Measurements from ENCODE around the gene ILDR1. TPM values are rescaled to one million over a fixed set of nuclear protein-coding genes. Genes with fewer than 3 reads are reported as not detected.
A peak's percentile ranks its signal among the peaks of the same experiment; 100 is the strongest.

The ILDR1 gene
- total and polyA plus RNA-seq, 10 of the 15 experiments (the other 5 are each of a cell fraction or from before 2014, with no cell fraction given), result 1.3 to 12.0 (median 7.0) TPM

DNA sequence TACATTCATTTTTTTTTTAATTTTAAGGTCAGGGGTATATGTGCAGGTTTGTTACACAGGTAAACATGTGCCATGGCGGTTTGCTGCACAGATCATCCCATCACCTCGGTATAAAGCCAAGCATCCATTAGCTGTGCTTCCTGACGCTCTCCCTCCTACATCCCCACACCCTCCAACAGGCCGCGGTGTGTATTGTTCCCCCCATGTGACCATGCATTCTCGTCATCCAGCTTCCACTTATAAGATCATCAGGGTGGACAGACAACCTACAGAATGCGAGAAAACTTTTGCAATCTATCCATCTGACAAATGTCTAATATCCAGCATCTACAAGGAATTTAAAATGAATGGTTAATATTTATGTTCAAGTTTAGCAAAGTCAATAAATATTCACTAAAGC, 19.4 kb downstream of the ILDR1 start:
- H3K4me2 ChIP-seq (ENCODE audit: control insufficient read depth, insufficient read depth), result peak overlapping the region; percentile 80
- H3K4me1 ChIP-seq (ENCODE audit: control insufficient read depth, insufficient read depth, low read length), result peaks cover 72% of the 10 kb centered on the region
- FAIRE-seq, result no peak
- ChIA-PET CTCF (interaction anchor here (1.5 to 4.6 kb wide), 10 partner anchors 11 to 120 kb away, joined by 3 to 23 read pairs (median 10); no protein-coding TSS in a partner anchor), SMC1A (ENCODE audit: uncharacterized antibody, unreplicated experiment) (interaction anchor here (0.8 to 28.1 kb wide), 11 partner anchors 7 to 685 kb away, joined by 3 to 882 read pairs (median 6); partner anchors contain the start of gene ILDR1), RAD21 (ENCODE audit: unreplicated experiment) (interaction anchor here (0.8 to 12.6 kb wide), 16 partner anchors 10 to 456 kb away, joined by 3 to 137 read pairs (median 10); partner anchors contain the start of genes CD86, ILDR1 and POLQ), POLR2A (interaction anchor here (0.8 to 9.1 kb wide), 11 partner anchors 8 to 91 kb away, joined by 3 to 120 read pairs (median 14); partner anchors contain the start of gene ILDR1)
- in situ Hi-C loops (cut with MboI) (loop anchor here (5.0 kb wide), 1 partner anchor 75 kb away; no protein-coding TSS in a partner anchor), intact Hi-C loops (cut with micrococcal nuclease; ENCODE audit: unreplicated experiment) (loop anchor here (2.0 to 5.0 kb wide), 2 partner anchors 16 to 165 kb away; partner anchors contain the start of genes EAF2 and IQCB1)
- TF ChIP-seq NBN (IDR thresholded peaks at IDR 0.05), result no peak
- TF ChIP-seq, protein P1, sequence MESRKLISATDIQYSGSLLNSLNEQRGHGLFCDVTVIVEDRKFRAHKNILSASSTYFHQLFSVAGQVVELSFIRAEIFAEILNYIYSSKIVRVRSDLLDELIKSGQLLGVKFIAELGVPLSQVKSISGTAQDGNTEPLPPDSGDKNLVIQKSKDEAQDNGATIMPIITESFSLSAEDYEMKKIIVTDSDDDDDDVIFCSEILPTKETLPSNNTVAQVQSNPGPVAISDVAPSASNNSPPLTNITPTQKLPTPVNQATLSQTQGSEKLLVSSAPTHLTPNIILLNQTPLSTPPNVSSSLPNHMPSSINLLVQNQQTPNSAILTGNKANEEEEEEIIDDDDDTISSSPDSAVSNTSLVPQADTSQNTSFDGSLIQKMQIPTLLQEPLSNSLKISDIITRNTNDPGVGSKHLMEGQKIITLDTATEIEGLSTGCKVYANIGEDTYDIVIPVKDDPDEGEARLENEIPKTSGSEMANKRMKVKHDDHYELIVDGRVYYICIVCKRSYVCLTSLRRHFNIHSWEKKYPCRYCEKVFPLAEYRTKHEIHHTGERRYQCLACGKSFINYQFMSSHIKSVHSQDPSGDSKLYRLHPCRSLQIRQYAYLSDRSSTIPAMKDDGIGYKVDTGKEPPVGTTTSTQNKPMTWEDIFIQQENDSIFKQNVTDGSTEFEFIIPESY (IDR thresholded peaks at IDR 0.05), result no peak
- TF ChIP-seq KAT2A (conservative IDR thresholded peaks at IDR 0.05; ENCODE audit: control insufficient read depth, low read depth, low read length), result no peak
- no peak for TF ChIP-seq NR2C2 (IDR thresholded peaks at IDR 0.05; ENCODE audit: borderline replicate concordance, control insufficient read depth, insufficient read length, low read depth)
- TF ChIP-seq ZBED1 (IDR thresholded peaks at IDR 0.05; ENCODE audit: borderline replicate concordance), result no peak
- no peak for TF ChIP-seq BCL3 (IDR thresholded peaks at IDR 0.05; ENCODE audit: borderline replicate concordance, insufficient read depth, low read depth, low read length, poor library complexity, severe bottlenecking)
- no peak for TF ChIP-seq BMI1 (IDR thresholded peaks at IDR 0.05; ENCODE audit: borderline replicate concordance)
- TF ChIP-seq SPI1 (IDR thresholded peaks at IDR 0.05; ENCODE audit: borderline replicate concordance, insufficient read depth, low read depth, low read length), result no peak
- TF ChIP-seq BACH1 (IDR thresholded peaks at IDR 0.05; ENCODE audit: borderline replicate concordance), result no peak
- TF ChIP-seq IKZF2 (IDR thresholded peaks at IDR 0.05), result no peak
- H3K36me3 ChIP-seq (ENCODE audit: control insufficient read depth in 2 of 2, insufficient read depth in 2 of 2, low read length in 1 of 2), result peaks cover 4 to 16% of the 10 kb centered on the region in 2 experiments
- H3K9me3 ChIP-seq (replicated peaks; ENCODE audit: control insufficient read depth, insufficient read depth, low read length), result no peaks in the 10 kb centered on the region
- no TSS peak for BruUV-seq (replicated peaks)
- no peaks in the 10 kb centered on the region for H3K27me3 ChIP-seq (replicated peaks in 1 of 2; ENCODE audit: control insufficient read depth in 2 of 2, insufficient read depth in 2 of 2, low read length in 1 of 2)
- H3K27ac ChIP-seq (ENCODE audit: control insufficient read depth, insufficient read depth), result peak overlapping the region; percentile 91
- H2AFZ ChIP-seq (ENCODE audit: control insufficient read depth, low read depth, low read length), result no peak overlapping the region
- DNase-seq (ENCODE audit: low read depth, low spot score), result no peak
- 66% methylated on average over 7 of the region's 7 CpGs for WGBS (ENCODE audit: insufficient coverage, insufficient replicate concordance, low lambda C conversion rate, missing lambda C conversion rate)
- peaks cover 14% of the 10 kb centered on the region for H3K79me2 ChIP-seq (ENCODE audit: control insufficient read depth, insufficient read depth, low read length)
- no peaks in the 10 kb centered on the region for H4K20me1 ChIP-seq (ENCODE audit: control insufficient read depth, insufficient read depth)
- ATAC-seq, result no peak
- H3K4me3 ChIP-seq, result peak overlapping the region; percentile 53; the same call in 1 of the 2 replicates
- H3K9ac ChIP-seq (ENCODE audit: control insufficient read depth, insufficient read depth, low read length), result no peak overlapping the region
